Stimulated activated CD8-positive, alpha-beta memory T cell treated with anti-CD3 and anti-CD28 coated beads, Interleukin-7, amount 100 ng/mL, for 24 hours (primary cell): Measurements from ENCODE around the gene FBXO41.

Source experiments
- DNase-seq: peaks from one replicate; pipeline ENCODE4 v3.0.0-alpha.2; 2020; ENCODE audit warnings: low read depth

FBXO41 gene

DNA sequence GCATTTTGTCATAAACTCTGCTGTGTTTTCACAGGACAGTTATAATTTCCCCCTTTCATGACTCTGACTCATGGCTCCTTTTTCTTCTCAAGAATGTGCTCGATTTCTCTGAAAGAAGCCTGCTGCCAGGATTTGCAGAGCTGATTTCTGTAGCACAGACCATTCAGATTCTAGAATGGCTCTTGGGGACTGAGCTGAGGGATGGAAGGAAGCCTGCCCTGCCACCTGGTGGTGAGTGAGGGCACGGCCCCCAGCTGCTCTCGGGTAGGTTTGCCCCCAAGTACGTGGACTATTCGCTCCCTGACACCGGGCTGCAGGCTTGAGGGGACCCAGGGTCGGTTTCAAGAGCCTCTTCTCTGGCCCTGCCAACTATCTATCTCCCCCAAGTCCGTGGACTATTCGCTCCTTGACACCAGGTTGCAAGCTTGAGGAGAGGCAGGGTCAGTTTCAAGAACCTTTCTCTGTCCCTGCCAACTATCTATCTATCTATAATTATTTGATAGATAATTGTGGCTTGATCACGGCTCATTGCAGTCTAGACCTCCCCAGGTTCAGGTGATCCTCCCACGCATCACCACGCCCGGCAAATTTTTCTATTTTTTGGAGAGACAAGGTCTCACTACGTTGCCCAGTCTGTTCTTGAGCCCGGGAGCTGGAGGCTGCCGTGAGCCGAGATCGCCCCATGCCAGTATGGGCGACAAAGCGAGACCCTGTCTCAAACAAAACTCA is 71.7 kb downstream of the FBXO41 start:
- DNase-seq = peak; percentile 54

- DNase-seq = no peak
Measured at GRCh38 chr2:73212098-73212447, 72.2 kb downstream of the FBXO41 start.

GRCh38 chr2:73210696-73211095 is 73.6 kb downstream of the FBXO41 start:
- DNase-seq = no peak

DNA sequence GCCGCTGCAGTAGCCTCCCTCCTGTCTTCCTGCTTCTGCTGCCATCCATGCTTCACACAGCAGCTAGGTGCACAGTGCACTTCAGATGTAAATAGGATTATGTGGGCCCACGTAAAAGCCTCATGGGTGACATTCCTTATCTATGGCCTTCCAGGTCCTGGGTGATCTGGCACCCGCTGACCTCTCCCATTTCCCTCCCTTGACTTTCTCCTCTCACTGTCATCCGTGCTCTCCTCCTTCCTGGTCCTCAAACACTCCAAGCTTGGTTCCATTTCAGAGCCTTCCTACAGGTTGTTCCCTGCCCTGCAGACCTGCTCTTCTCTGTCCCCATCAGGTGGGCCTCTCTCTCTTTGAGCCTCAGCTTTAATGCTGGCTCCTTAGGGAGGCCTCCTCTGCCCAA is 74.3 kb downstream of the FBXO41 start:
- DNase-seq = no peak

DNA sequence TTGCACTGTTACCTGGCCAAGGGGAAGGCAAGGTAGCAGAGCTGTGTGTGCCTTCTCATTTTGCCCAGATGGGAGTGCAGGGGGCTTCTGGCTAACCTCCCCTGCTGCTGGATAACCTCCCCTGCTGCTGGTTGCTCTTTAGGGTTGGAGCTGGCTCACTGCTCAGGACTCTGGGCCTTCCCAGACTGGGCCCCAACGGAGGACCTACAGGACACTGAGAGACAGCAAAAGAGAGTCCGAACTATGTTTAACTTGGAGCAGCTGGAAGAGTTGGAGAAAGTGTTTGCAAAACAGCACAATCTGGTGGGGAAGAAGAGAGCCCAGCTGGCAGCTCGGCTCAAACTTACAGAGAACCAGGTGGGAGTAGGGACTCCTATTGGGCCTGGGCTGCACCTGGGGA is 76.0 kb downstream of the FBXO41 start:
- DNase-seq = no peak

DNA sequence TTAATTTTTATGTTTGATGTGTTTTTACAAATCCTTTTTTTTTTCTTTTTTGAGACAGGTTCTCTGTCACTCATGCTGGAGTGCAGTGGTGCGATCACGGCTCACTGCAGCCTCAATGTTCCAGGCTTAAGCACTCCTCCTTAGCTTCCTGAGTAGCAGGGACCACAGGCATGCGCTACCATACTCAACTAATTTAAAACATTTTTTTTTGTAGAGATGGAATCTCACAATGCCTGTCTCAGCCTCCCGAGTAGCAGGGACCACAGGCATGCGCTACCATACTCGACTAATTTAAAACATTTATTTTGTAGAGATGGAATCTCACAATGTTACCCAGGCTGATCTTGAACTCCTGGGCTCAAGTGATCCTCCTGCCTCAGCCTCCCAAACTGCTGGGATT is 78.7 kb downstream of the FBXO41 start:
- no peak for DNase-seq
